GM19240 (cell line): ENCODE data around the gene MSANTD7.
A peak's percentile ranks its signal among the peaks of the same experiment; 100 is the strongest.
"Not testable (repeated sequence)": the region's sequence is repeated elsewhere in the genome, so short reads cannot be mapped to it uniquely, and the experiment has no call there.

Source experiments
- DNase-seq: peaks from one replicate; pipeline ENCODE4 v3.0.0; 2011; ENCODE audit warnings: low spot score; ENCODE audit not compliant: insufficient read length

The MSANTD7 gene

DNA sequence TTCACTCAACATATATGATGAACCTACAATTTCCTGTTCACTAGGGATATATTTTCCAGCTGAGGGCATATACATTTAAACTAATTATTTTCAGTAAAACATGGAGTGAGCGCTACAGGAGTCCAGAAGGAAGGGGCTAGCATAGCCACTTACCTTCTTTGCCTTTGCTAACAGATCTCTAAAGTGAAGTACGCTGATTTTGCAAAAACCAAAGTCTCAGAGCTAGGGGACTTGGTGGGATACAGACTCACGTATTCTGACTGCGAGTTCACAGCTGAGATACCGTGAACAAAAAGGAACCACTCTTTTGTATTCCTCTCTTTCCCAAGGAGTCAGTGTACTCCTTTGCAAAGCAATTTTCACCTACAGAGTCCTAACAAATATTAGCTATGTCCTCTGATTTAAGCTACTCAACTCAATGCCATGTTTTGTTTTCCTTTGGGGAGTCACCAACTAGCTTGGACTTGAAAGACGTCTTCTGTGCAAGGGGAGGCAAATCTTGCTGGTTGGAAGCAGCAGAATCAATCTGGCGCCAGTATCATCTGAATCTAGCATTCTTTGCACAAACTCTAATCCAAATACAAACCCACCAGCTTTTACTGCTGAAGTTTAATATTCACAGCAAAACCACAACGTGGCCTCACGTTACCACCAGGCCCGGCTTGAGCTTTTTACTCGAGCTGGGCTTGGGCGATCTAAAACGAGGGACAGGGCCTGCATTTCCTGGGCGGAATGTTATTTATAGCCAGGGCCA is 926 bp upstream of the MSANTD7 start:
- no peak for DNase-seq

DNA sequence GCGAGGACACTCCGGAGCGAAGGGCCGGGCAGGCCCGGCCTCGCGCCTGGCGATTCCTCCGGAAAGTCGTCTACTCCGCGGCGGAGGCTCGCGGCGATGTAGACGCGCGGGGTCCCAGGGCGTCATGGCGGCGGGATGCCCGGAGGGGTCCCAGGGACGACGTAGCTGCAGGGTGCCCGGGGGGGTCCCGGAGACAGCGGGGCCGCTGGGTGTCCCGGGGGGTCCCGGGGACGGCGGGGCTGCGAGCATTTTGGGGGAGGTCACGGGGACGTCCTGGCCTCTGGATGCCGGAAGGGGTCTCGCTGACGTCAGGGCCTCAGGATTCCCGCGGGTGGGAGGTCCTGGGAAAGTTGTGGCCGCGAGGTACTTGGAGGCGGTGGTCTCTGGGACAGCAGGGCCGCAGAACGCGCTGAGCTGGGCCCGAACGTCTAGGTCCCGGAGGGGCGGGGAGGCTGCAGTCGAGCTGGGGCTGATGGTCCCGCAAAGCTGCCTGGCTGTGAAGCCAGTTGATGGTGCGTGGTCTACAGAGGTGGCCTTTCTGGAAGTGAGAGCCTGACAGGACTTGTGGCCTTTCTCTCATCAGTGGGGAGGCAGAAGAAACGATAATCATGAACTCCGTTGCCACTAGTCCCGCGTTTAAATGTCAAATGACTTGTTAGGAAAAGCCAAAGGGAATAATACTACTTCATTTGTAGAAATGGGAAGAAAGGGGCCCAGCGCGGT is 637 bp downstream of the MSANTD7 start:
- peak; percentile 29 for DNase-seq

DNA sequence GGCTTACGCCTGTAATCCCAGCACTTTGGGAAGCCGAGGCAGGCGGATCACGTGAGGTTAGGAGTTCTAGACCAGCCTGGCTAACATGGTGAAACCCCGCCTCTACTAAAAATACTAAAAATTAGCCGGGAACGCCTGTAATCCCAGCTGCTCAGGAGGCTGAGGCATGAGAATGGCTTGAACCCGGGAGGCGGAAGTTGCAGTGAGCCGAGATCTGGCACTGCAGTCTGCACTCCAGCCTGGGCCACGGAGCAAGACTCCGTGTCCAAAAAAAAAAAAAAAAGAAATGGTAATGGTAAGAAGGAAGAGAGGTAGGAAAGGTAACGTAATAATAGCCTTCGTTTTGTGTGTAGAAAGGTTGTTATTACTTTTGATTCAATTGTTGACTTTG is 1.2 kb downstream of the MSANTD7 start:
- DNase-seq: no peak

DNA sequence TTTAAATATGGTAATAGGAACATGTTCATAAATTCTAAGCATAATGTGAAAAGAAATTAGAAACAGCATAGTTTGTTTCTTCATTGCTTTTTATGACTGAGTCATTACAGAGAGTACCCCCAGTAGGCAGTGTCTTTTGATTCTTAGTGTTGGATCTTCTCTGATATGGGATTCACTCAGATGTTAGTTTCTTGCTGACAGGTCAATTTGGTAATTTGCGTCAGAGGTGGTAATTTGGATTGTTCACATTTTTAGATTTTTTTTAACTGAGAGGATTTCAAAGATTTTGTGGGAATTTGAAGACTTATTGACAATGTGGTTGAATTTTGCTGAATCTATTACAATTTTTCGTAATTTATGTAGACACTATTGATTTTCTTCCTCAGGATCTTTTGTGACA is 2.1 kb downstream of the MSANTD7 start:
- DNase-seq: no peak

DNA sequence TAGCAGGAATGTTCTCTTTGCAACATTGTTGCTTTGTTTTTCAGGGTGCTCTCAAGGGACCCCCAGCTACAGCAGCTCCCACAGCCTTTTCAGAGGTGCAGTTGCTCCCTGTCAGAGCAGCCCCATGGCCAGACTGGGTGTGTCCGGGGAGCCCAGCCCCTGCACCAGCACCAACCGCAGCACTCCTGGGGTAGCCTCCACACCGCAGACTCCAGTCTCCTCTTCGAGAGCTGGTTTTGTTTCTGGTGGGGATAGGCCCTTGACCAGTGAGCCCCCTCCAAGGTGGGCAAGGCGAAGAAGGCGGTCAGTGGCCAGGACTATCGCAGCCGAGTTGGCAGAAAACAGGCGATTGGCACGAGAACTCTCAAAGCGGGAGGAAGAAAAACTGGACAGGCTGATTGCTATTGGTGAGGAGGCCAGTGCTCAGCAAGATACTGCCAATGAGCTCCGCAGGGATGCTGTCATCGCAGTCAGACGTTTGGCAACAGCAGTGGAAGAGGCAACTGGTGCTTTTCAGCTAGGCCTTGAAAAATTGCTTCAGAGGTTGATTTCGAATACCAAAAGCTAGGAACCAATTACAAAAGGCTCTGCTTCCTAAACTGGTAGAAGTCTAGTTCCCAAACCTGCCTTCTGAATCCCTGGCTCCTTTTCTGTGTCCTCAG is 5.4 kb downstream of the MSANTD7 start:
- no peak for DNase-seq

- no peak for DNase-seq
Observed at GRCh38 chr10:14844948-14845347, 6.8 kb downstream of the MSANTD7 start.

DNA sequence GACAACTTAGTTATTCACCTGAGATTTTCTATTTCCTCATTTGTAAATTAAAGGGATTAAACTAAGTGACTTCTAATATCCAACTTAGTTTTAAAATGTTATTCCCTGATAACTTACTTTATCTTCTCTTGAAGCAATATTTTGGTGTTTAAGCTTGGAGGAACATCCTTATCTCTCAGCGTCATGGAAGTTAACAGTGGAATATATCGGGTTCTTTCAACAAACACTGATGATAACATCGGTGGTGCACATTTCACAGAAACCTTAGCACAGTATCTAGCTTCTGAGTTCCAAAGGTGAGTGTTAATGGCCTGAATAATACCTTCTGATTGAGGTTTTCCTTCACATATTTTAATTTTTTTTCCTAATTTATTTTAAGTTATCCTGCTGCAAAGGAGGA is 14.1 kb downstream of the MSANTD7 start:
- DNase-seq: no peak

DNA sequence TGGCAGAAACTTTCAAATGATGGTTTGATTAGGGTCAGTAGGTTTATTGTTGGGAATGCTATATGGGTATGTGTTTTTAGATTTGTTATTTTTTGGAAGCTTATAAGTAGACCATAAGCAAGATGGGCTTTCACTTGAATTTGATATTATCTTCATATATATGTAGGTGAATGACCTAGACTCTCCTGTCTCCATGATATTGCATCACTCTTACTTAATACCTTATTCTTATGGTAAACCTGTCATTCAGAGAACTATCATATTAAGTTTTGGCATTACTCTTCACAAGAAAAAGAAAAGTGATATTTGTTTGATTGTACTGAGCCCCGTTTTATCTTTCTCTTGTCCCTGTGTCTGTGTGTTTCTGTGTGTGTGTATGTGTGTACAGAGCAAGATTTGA is 17.3 kb downstream of the MSANTD7 start:
- no peak for DNase-seq

DNA sequence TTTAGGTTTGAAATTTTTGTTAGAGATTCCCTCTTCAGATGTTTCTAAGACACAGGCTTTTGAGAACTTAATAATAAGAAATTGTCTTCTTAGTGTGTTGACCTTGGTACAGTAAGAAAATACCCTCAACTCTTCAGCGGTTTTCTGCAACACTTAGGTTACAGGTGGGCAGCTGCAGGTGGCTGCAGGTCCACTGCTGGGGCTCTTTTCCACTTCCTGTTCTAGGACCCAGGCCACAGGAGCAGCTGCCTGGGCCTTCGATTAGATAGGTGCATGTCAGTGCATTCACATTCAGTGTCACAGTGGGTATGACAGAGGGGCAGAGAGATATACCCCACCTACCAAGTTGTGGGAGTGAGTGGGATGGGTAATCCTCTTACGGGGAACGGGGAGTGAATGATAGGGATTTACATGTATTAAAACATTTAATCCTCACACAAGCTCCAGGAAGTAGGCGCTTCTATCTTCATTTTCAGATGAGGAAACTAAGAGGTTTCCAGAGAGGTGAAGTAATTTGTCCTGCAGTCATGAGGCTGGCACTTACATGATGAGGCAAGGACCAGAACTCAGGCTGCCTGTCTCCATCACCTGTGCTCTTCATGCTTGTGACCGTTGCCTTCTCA is 20.3 kb downstream of the MSANTD7 start:
- no peak for DNase-seq

- no peak for DNase-seq
Observed at GRCh38 chr10:14859043-14859442, 20.9 kb downstream of the MSANTD7 start.

GRCh38 chr10:14859775-14860174 is 21.7 kb downstream of the MSANTD7 start:
- no peak for DNase-seq

DNA sequence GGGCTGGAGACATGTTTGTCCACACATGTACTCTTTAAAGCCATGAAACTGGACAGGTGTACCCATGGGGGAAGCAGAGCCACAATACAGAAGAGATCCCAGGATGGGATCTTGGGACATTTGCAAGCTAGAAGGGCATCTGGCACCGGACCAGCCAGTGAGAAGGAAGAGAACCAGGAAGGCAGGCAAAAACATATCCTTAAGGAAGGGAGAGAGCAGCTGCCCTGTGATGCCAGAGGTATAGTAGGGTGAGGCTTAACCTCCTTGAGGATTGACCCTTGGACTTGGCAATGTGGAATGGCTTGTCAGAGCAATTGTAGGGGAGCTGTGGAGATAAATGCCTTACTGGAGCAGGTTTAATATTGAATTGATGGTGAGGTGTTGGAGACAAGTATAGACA is 22.7 kb downstream of the MSANTD7 start:
- no peak for DNase-seq

GRCh38 chr10:14864466-14864865 is 26.4 kb downstream of the MSANTD7 start:
- DNase-seq: not testable (repeated sequence)

DNA sequence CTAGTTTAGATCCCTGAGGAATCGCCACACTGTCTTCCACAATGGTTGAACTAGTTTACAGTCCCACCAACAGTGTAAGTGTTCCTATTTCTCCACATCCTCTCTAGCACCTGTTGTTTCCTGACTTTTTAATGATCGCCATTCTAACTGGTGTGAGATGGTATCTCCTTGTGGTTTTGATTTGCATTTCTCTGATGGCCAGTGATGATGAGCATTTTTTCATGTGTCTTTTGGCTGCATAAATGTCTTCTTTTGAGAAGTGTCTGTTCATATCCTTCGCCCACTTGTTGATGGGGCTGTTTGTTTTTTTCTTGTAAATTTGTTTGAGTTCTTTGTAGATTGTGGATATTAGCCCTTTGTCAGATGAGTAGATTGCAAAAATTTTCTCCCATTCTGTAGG is 26.8 kb downstream of the MSANTD7 start:
- not testable (repeated sequence) for DNase-seq

GRCh38 chr10:14873090-14873760 is 35.1 kb downstream of the MSANTD7 start:
- DNase-seq: no peak

- no peak for DNase-seq
Observed at GRCh38 chr10:14875941-14876340, 37.8 kb downstream of the MSANTD7 start.

DNA sequence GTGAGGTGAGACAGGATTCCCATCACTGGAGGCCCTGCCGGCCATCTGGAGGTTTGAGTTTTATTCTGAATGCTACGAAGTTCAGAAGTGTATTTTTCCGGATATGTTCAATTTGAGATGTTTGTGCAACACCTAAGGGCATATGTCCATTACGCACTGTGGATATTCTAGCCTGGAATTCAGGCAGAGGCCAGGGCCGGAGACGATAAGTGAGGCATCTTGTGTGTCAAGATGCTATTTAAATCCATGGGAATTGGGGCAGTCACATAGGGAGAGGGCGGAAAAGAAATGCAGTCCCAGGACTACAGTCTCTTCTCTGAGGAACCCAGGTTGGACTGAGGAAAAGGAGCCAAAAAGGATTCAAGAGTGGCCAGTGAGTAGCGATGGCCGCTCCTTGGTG is 38.7 kb downstream of the MSANTD7 start:
- DNase-seq: no peak

- peak; percentile 92 for DNase-seq
Observed at GRCh38 chr10:14878266-14879123, 40.4 kb downstream of the MSANTD7 start, which contains the start of gene SUV39H2. Gene SUV39H2, plus strand, starts transcription at chr10:14878866. Its CDS starts 23 bp downstream, at chr10:14878889.

GRCh38 chr10:14879124-14879927 is 41.2 kb downstream of the MSANTD7 start:
- DNase-seq: no peak

- no peak for DNase-seq
Observed at GRCh38 chr10:14879928-14880193, 41.8 kb downstream of the MSANTD7 start.
